NOMO-1 (cell line): ENCODE data around the gene RAD51B.
"Not testable (repeated sequence)": the region's sequence is repeated elsewhere in the genome, so short reads cannot be mapped to it uniquely, and the experiment has no call there.

Experiments
- DNase-seq, 2 experiments: peaks; one replicate each; lab custom pipeline; 2025; ENCODE audit not compliant: unreplicated experiment in 2 of 2; lab: John Stamatoyannopoulos, UW

The RAD51B gene

GRCh38 chr14:68195126-68195525, 375.5 kb downstream of the RAD51B start:
- DNase-seq, result no peak

- no peak for DNase-seq
These were observed 379.3 kb downstream of the RAD51B start for GRCh38 chr14:68198713-68199495.

DNA sequence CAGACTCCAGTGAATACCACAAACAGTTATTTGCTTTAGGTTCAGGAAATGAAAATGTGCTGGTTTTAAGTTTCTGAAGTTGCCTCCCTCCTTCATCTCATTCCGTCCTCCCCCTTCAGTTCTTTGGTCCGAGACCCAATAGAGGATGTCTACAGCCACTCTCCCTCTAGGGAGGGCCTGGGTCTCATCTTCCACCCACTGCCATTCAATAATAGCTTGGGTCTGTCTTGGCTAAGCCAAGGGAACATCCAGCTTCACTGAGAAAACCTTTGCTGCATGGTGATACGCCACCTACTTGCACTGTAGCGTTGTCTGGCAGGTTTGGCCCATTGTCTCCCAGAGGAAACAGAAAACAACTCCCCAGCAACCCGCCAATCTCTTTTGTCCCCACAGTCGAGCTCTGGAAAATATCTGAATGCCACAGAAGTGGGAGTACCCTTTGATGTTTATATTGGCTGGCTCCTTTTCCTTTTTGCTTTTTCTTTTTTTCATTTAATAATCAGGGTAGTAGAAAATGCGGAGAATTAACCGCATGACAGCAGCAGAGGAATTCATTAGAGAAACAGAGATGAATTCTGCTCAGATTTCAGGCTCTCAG, 380.1 kb downstream of the RAD51B start:
- DNase-seq, result no peak

- DNase-seq, result no peak
These were observed 384.3 kb downstream of the RAD51B start for GRCh38 chr14:68203871-68204270.

DNA sequence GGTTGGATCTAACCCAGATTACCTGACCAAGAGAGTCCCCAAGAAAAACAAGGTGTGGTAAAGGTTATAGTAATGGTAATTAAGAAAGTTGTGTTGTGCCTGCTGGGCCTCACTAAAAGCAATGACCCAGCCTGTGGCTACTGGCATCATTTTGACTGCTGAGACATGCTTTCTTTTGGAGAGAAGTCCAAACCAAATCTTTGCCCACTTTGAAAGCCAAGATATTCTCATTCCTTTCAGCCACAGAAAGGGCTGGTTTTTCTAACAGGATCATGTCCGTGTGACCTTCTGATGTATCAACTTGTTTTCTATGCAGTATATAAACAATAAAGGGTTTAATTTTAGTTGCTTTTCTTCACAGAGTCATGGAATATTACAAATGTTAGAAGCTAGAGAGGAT, 388.6 kb downstream of the RAD51B start:
- DNase-seq, result no peak

GRCh38 chr14:68208626-68209317, 389.2 kb downstream of the RAD51B start:
- DNase-seq, result no peak

DNA sequence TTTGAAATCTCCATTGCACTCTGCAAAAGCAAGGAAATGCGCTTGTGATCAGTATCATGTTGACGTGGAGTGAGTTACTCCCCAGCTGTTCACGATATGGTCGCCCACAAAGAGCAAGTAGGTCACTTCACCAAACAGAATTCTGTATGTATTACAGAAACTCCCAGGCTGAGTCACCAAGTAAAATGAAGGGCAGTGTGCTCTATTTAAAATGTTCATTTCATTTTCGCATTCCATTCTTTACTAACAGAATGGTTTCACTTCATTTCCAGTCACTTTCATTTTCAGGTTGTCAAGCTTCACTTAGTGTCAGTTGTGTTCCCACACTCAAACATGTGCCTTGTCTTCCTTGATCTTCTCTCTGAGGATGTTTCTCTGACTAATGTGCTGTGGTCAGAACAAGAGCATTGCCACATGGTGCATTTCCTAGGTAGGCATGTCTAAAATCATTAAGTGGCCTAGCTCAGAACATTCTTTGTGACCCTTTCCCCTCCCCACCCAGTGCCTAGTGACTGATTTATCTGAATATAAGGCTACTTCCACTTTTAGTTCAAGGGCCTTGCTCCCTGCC, 391.2 kb downstream of the RAD51B start:
- peak; percentile 89 to 98 for DNase-seq

DNA sequence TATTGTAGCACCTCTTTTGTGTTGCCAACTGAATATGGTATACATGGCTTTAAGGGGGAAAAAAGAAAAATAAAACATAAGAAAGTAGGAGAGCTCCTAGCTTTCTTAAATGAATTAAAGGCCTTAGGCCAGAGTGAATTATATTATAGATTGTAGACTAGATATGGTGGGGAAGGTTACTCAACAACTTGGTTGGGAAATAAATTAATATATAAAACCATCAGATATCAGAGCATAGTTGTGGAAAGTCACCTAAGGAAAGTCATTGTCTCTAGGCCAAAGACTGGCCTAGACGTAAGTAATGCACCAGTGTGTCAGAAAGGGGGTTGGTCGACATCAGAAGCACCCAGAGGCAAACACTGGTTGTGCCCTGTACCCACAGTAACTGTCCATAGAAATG, 391.8 kb downstream of the RAD51B start:
- DNase-seq, result no peak

GRCh38 chr14:68211886-68212285, 392.3 kb downstream of the RAD51B start:
- DNase-seq, result no peak

GRCh38 chr14:68212361-68212760, 392.8 kb downstream of the RAD51B start:
- no peak for DNase-seq

GRCh38 chr14:68214431-68214830, 394.9 kb downstream of the RAD51B start:
- no peak for DNase-seq

DNA sequence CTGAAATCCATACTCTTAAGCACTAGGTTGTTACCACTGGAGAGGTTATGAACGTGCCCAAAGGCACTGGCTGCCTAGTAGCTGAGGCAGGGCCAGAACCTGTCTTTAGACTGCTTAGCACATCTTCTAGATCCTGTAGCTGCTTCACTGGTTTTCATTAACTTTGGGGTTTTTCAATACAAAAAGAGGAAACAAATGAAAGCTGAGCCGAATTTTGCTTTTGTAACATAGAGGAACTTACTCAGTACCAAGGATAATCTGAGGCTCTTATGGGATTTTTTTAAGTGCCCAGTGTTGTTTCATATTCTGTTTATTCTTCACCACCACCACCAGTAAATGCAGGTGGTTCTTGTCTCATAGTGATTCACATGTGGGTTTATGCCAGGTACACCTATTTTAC, 396.1 kb downstream of the RAD51B start:
- peak; percentile 65 to 80 for DNase-seq

GRCh38 chr14:68216079-68216478, 396.5 kb downstream of the RAD51B start:
- no peak for DNase-seq

GRCh38 chr14:68216957-68217356, 397.4 kb downstream of the RAD51B start:
- no peak for DNase-seq

DNA sequence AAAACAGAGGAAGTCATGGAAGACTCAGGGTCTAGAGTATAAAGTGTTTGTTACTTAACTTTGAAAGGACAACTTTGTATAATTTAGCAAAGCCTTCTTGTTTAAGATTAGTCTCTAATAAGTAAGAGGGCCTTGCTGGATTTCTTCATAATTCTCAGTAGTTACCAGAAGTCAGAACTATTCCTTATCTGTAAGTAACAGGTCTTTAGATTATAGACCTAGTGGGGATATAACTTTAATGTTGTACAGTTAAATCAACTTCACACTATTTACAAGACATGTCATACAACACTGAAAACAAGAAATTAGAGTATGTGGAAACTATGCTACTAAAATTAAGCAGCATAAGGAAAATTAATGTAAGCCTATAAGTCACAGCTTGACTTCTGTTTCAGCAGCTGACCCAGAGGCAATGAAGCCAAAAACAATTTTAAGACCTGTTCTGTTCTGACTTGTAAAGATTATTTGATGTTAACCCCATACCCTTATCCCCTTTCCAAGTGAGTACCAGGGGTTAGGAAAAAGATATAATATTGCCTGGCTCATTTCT, 398.3 kb downstream of the RAD51B start:
- DNase-seq, result no peak

GRCh38 chr14:68219407-68219806, 399.8 kb downstream of the RAD51B start:
- no peak for DNase-seq

DNA sequence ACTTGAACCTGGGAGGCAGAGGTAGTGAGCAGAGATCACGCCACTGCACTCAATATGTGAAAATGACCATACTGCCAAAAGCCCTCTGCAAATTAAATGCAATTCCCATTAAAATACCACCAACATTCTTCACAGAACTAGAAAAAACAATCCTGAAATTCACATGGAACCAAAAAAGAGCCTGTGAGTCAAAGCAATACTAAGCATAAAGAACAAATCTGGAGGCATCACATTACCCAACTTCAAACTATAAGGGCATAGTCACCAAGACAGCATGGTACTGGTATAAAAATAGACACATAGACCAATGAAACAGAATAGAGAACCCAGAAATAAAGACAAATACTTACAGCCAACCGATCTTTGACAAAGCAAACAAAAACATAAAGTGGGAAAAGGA, 401.5 kb downstream of the RAD51B start:
- not testable (repeated sequence) for DNase-seq

- no peak for DNase-seq
These were observed 402.6 kb downstream of the RAD51B start for GRCh38 chr14:68222154-68222553.

- no peak for DNase-seq
These were observed 403.1 kb downstream of the RAD51B start for GRCh38 chr14:68222726-68223125.

GRCh38 chr14:68223631-68224030, 404.1 kb downstream of the RAD51B start:
- no peak for DNase-seq

DNA sequence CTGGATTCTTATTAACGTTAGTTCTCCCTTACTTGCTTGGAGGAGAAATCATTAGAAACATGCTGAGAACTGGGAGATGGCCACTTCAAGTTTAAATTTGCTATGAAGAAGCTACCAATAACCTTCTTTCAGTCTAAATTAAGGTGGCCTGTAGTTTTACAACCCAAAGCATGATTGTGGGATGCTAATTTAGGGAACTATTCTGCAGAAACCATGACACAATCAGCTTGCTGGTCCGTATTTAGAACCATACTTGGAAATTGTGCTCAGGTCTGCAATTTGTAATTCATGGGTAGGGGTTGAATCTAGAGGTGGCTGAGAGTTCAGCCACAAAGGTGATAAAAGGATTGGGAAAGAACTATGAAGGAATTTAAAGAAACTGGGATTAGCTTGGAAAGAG, 405.7 kb downstream of the RAD51B start:
- peak in 1 of 2 experiments; percentile 16 for DNase-seq
